Body of pancreas (tissue), 4 donors: ENCODE results near the gene ABRACL.

Experiments used
- POLR2A ChIP-seq, 3 donors: fragments of 450-650 bp; IDR thresholded peaks; one replicate each; pipeline ENCODE4 v1.6.1; 2016; ENCODE audit warnings: antibody characterized with exemption in 3 of 3, mild to moderate bottlenecking in 2 of 3
- TF ChIP-seq, protein P1 (sequence below), 7 experiments: fragments of 450-650 bp in 4 of 7; fragments of 200-600 bp in 3 of 7; sonication (generic) in 3 of 7; IDR thresholded peaks; one replicate each; pipeline ENCODE4 v1.5.1; 2016 to 2019; ENCODE audit warnings: antibody characterized with exemption in 7 of 7

DNA sequence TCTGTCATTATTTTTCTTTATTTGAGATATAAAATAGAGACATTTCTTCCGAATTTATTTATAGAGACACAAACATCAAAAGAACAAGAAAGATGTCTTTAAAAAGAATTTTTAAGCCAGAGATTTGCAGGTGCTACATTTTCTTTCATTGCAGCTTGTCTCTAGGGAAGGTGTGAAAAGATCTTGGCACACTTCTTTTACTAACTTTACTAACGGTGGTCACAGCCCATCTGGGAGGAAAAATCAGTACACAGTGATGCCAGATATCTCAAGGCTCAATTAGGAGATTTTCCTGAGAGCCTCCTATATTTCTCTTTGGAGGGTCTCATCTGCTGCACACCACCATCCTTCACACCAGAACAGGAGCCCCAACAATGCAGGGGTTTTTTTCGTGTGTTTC, 29.5 kb downstream of the ABRACL start:
- TF ChIP-seq, protein P1, sequence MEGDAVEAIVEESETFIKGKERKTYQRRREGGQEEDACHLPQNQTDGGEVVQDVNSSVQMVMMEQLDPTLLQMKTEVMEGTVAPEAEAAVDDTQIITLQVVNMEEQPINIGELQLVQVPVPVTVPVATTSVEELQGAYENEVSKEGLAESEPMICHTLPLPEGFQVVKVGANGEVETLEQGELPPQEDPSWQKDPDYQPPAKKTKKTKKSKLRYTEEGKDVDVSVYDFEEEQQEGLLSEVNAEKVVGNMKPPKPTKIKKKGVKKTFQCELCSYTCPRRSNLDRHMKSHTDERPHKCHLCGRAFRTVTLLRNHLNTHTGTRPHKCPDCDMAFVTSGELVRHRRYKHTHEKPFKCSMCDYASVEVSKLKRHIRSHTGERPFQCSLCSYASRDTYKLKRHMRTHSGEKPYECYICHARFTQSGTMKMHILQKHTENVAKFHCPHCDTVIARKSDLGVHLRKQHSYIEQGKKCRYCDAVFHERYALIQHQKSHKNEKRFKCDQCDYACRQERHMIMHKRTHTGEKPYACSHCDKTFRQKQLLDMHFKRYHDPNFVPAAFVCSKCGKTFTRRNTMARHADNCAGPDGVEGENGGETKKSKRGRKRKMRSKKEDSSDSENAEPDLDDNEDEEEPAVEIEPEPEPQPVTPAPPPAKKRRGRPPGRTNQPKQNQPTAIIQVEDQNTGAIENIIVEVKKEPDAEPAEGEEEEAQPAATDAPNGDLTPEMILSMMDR (IDR thresholded peaks at IDR 0.05): no peak
- TF ChIP-seq POLR2A (IDR thresholded peaks at IDR 0.05): no peak
